Measurements from ENCODE around the gene SH2B2. TPM values are rescaled to one million over a fixed set of nuclear protein-coding genes. Genes with fewer than 3 reads are reported as not detected.
A peak's percentile ranks its signal among the peaks of the same experiment; 100 is the strongest.

The SH2B2 gene
- total RNA-seq, 2 experiments from 2014 or later: 2.1 to 2.3 TPM

DNA sequence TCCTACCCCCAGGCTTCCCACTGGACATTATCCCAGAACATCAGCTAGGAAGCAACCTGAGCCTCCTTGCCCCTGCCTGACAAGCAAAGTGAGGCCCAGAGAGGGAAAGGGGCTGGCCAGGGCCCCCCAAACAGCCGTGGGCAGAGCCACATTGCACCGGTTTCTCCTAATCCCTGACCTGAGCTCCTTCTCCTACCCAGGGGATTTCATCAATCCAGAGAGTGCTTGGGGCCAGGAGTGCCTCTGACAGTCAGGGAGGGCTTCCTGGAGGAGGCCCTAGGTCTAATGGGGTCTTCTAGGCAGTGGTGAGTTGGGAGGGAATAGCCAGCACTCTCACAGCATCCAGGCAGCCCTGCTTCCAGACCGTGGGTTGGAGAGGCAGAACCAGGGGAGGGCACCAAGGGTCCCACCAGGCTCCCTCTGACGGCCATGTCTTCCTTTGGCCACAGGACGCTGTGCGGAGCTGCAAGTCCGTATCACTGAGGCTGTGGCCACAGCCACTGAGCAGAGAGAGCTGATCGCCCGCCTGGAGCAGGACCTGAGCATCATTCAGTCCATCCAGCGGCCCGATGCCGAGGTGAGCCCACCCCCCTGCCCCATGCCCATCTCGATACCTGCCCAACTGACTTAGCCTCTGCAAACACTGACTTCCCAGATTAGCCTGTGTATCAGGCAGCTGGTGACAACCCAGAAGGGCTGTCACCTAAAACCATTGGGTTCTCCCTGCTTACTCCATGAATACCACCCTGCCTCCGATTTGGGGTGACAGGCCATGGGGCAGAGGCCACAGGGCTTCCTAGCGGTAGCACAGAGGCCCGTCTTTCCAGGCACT, 13.5 kb upstream of the SH2B2 start:
- Mint-ChIP-seq H3K36me3 (ENCODE audit: low read depth) (no peaks in the 10 kb centered on the region), H3K27me3 (no peaks in the 10 kb centered on the region), H3K4me1 (no peaks in the 10 kb centered on the region), H3K4me3 (no peak overlapping the region), H3K27ac (no peak overlapping the region), H3K9me3 (no peaks in the 10 kb centered on the region)
- no peak for DNase-seq
- CTCF ChIA-PET: interaction anchor here (0.5 to 2.8 kb wide), 5 partner anchors 38 to 730 kb away, joined by 3 to 11 read pairs (median 4); no protein-coding TSS in a partner anchor
- POLR2A ChIA-PET: no interaction called here

DNA sequence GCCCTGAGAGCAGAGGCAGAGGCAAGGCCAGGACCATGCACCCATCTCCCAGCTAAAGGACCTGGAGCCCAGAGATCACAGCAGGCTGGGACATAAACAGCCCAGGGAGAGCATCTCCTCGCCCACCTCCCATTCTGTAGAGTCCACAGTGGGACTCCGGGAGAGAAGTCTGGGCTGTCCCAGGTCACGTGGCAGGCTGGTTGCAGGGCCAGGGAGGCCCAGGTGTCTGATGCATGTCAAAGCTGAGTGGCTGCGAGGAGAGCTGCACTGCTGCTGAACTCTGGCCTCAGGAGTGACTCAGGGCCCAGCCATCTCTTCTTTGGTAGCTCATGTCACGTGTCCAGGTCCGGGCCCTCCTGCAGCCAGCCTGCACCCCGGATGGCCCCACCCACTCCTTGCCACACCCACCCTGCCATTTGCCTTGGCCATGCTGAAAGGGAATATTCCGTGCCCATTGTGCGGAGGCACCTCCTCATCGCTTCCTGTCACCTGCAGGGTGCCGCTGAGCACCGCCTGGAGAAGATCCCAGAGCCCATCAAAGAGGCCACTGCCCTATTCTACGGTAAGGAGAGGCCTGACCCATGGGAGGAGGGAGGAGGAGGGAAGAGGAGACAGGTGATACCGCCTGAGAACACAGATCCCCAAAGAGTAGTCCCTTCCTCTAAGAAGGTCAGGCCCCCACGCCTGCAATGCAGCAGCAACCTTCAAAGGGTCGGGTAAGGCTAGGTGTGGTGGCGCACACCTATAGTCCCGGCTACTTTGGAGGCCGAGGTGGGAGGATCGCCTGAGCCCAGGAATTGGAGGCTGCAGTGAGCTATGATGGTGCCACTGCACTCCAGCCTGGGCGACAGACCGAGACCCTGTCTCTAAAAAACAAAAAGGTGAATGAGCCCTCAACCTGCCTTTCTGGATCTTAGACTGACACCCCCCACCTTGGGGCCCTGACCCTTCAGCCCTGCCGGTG, 12.6 kb upstream of the SH2B2 start:
- no peaks in the 10 kb centered on the region for H3K4me1 Mint-ChIP-seq
- H3K36me3 Mint-ChIP-seq (ENCODE audit: low read depth): no peaks in the 10 kb centered on the region
- H3K27ac Mint-ChIP-seq: no peak overlapping the region
- ChIA-PET POLR2A (no interaction called here), CTCF (interaction anchor here (1.4 kb wide), 1 partner anchor 585 kb away, joined by 3 read pairs; no protein-coding TSS in a partner anchor)
- H3K4me3 Mint-ChIP-seq: no peak overlapping the region
- H3K27me3 Mint-ChIP-seq: no peaks in the 10 kb centered on the region
- H3K9me3 Mint-ChIP-seq: no peaks in the 10 kb centered on the region
- DNase-seq: no peak

DNA sequence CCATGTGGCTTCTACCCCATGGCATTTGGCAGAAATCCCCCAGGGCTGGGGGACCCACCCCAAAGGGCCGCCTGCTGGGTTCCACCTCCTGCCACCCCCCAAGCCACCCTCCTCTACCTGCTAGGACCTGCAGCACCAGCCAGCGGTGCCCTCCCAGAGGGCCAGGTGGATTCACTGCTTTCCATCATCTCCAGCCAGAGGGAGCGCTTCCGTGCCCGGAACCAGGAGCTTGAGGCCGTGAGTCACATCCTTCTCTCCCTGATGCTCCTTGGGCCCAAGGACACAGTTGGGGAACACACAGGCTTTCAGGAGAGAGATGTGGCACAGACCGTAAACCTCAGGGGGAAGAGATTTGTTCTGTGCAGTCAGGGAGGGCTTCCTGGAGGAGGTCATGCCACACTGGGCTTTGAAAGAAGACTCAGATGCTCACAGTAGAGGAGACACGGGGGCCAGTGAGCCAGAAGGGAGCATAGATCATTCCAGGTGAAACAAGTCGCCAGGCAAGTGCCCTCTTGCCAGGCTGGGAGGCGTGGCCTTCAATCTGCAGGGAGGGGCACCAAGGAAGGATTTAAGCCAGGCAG, 11.5 kb upstream of the SH2B2 start:
- Mint-ChIP-seq H3K36me3 (ENCODE audit: low read depth) (no peaks in the 10 kb centered on the region), H3K27me3 (no peaks in the 10 kb centered on the region), H3K9me3 (no peaks in the 10 kb centered on the region), H3K4me1 (peaks cover 3% of the 10 kb centered on the region), H3K4me3 (no peak overlapping the region), H3K27ac (no peak overlapping the region)
- ChIA-PET POLR2A (no interaction called here), CTCF (interaction anchor here (0.5 kb wide), 1 partner anchor 81 kb away, joined by 3 read pairs; no protein-coding TSS in a partner anchor)
- no peak for DNase-seq

DNA sequence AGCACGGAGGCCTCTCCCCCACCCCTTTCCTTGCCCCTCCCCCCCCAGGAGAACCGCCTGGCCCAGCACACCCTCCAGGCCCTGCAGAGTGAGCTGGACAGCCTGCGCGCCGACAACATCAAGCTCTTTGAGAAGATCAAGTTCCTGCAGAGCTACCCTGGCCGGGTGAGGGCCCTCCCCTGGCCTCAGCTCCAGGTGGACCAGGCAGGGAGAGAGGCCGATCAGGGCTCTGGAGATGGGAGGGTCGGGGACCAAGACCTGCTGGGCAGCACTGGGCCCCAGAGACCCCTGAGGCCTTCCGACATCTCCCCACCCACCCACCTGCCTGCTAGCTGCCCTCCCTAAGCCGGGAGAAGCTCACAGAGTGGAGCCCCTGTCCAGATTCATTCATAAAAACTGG, 8.8 kb upstream of the SH2B2 start:
- no peaks in the 10 kb centered on the region for H3K36me3 Mint-ChIP-seq (ENCODE audit: low read depth)

DNA sequence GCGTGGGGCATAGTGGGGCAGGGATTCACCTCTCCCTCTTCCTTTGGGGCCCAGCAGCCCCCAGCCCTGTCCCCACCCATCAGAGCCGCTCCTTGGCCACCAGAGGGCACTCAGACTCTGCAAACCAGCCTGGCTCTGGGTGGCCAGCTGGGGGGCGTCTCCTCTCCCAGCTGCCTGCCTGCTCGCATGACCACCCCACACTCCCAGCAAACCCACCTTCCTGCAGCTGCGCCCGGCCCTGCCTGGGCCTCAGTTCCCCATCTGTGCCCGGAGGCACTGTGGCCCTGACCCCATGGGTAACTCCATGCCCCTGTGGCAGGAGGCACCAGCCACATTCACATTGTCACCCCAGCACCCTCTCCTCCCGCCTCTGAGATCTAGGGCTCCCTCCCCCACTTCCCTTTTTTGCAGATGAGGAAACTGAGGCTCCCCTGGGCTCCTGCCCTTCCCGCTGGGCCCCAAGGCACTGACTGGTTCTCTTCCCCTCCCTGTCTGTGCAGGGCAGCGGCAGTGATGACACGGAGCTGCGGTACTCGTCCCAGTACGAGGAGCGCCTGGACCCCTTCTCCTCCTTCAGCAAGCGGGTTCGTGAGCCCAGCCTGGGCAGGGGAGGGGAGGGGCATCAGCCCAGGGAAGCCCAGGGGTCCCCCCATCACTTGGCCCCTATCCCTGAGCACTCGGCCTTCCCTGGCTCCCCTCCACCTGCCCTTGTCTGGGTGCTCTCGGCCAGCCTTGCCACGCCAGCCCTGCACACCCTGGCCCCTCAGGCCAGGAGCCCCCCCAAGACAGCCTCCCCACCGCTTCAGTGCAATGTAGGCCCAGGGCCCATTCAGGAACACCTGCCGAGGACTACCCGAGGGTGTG, 6.9 kb upstream of the SH2B2 start:
- Mint-ChIP-seq H3K36me3 (ENCODE audit: low read depth) (no peaks in the 10 kb centered on the region), H3K4me1 (peaks cover 12% of the 10 kb centered on the region), H3K4me3 (no peak overlapping the region), H3K27ac (no peak overlapping the region), H3K27me3 (peaks cover 7% of the 10 kb centered on the region), H3K9me3 (no peaks in the 10 kb centered on the region)
- DNase-seq: peak; percentile 60
- POLR2A ChIA-PET: no interaction called here
- CTCF ChIA-PET: interaction anchor here (1.0 to 4.8 kb wide), 5 partner anchors 10 to 117 kb away, joined by 3 to 30 read pairs (median 5); partner anchors contain the start of gene PRKRIP1

More for the DNA sequence above, 8.8 kb upstream of the SH2B2 start:
- H3K4me1 Mint-ChIP-seq: peaks cover 3% of the 10 kb centered on the region
- ChIA-PET CTCF (interaction anchor here (0.6 to 4.8 kb wide), 6 partner anchors 8 to 160 kb away, joined by 3 to 30 read pairs (median 5); partner anchors contain the start of gene ORAI2), POLR2A (no interaction called here)
- DNase-seq: no peak
- no peak overlapping the region for H3K4me3 Mint-ChIP-seq
- no peak overlapping the region for H3K27ac Mint-ChIP-seq
- no peaks in the 10 kb centered on the region for H3K9me3 Mint-ChIP-seq
- H3K27me3 Mint-ChIP-seq: no peaks in the 10 kb centered on the region

DNA sequence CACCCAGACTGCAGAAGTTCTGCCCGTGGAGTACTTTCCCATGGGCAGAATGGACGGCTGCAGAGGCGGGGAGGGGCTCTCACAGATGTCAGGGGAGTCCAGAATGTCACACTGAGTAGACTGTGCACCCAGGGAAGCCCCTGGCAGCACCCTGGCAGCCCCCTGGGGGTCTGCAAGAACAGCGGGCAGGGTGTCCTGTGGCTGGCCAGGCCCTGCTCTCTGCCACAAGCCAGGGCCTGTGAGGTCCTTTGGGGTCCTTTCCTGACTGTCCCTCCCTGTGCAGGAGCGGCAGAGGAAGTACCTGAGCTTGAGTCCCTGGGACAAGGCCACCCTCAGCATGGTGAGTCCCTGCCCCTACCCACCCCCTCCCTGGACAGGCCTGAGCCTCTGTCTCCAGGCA, 6.1 kb upstream of the SH2B2 start:
- no peak for DNase-seq
- POLR2A ChIA-PET: interaction anchor here (1.3 kb wide), 1 partner anchor 116 kb away, joined by 3 read pairs; the partner anchor contains the start of gene PRKRIP1
- Mint-ChIP-seq H3K4me1 (peaks cover 19% of the 10 kb centered on the region), H3K27ac (no peak overlapping the region), H3K4me3 (no peak overlapping the region), H3K9me3 (no peaks in the 10 kb centered on the region), H3K36me3 (ENCODE audit: low read depth) (no peaks in the 10 kb centered on the region), H3K27me3 (peaks cover 14% of the 10 kb centered on the region)
- CTCF ChIA-PET: interaction anchor here (0.6 to 4.8 kb wide), 5 partner anchors 11 to 1067 kb away, joined by 3 to 30 read pairs (median 5); no protein-coding TSS in a partner anchor

DNA sequence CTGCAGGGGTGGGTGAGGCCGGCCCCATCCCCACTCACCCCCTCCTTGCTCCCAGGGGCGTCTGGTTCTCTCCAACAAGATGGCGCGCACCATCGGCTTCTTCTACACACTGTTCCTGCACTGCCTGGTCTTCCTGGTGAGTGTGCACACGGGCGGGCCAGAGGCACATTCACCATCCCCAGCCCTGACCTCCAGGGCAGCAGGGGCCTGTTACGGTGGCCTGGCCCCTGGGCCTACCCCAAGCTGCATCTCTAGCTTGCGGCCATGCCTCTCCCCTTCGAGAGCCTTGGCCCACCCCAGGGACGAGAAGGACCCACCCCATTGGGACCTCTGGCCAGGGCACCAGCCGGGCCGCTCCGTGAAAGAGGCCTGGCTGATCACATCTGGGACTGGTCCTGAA, 4.9 kb upstream of the SH2B2 start:
- POLR2A ChIA-PET: interaction anchor here (0.8 to 1.3 kb wide), 2 partner anchors 110 to 114 kb away, joined by 3 read pairs; partner anchors contain the start of gene PRKRIP1

DNA sequence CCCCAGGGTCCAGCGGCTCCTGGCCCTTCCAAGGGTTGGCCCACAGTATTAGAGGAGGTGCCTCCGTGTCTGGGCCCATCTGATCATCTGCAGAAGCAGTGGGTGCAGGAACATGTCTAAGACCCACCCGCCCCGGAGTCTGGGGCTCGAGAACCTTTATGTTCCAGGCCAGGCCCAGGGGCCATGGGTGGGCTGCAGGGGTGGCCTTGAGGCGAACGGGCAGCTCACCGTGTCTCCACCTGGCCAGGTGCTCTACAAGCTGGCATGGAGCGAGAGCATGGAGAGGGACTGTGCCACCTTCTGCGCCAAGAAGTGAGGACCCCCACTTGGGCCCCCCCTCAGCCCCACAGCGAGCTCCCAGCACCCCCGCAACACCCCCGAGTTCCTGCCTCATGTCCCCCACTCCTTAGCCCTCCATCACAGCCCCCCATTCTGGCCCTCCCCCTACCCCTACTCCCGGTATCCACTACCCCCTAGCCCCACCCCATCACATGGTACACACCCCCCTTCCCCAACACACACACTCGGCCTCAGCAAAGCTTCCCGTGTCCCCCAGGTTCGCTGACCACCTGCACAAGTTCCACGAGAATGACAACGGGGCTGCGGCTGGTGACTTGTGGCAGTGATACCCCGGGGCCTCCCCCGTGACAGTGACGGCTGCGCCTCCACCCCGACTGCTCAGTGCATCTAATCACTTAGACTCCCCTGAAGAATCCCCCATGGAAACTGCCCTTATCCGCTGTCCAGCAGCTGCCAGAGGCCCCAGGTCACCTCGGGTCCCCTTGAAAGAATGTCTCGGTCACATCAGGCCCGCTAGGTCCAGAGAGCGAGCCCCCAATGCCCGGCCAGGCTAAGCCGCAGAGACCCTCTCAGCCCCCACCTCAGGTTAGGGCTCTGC, 4.0 kb upstream of the SH2B2 start:
- H3K4me1 Mint-ChIP-seq: peaks cover 20% of the 10 kb centered on the region
- no peaks in the 10 kb centered on the region for H3K36me3 Mint-ChIP-seq (ENCODE audit: low read depth)
- H3K27ac Mint-ChIP-seq: no peak overlapping the region
- H3K4me3 Mint-ChIP-seq: no peak overlapping the region
- no peaks in the 10 kb centered on the region for H3K9me3 Mint-ChIP-seq
- peaks cover 15% of the 10 kb centered on the region for H3K27me3 Mint-ChIP-seq
- ChIA-PET POLR2A (no interaction called here), CTCF (interaction anchor here (1.6 kb wide), 1 partner anchor 24 kb away, joined by 3 read pairs; no protein-coding TSS in a partner anchor)
- no peak for DNase-seq

More for the DNA sequence above, 4.9 kb upstream of the SH2B2 start:
- Mint-ChIP-seq H3K27me3 (peaks cover 15% of the 10 kb centered on the region), H3K9me3 (no peaks in the 10 kb centered on the region), H3K4me3 (no peak overlapping the region), H3K4me1 (peaks cover 20% of the 10 kb centered on the region), H3K36me3 (ENCODE audit: low read depth) (no peaks in the 10 kb centered on the region), H3K27ac (no peak overlapping the region)
- CTCF ChIA-PET: interaction anchor here (1.6 to 4.8 kb wide), 2 partner anchors 25 to 111 kb away, joined by 3 to 30 read pairs; no protein-coding TSS in a partner anchor
- no peak for DNase-seq

DNA sequence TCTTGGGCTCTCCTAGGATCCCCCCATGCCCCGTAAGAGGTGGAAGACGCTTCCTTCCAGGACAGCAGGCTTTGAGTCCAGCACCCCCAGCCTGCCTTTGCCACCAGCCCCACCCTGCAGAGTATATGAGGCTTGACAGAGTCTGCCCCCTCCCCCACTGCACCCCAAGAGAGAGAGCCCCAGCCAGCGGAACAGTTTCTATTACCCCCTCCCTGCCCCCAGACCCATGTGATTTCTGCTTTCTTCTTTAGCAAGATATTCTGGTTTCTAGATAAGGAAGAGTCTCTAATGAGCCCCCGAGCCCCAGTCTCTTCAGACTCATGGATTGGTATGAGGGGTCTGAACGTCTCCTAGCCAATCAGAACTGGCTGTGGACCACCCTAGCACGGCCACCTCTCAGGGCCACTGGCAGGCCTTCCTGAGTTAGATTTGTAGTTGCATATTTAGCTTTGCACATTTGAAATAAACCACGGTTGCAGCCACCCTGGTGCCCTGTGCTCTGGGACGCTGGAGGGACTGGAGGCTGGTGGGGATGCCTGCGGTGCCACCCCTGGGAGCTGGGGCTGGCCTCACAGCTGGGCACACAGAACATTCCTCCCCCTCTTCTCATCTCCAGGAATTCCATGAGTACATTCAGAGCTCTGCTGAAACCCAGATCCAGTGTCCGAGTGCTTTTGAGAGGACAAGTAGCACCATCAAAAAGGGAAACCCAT, 3.0 kb upstream of the SH2B2 start:
- Mint-ChIP-seq H3K9me3 (no peaks in the 10 kb centered on the region), H3K4me3 (no peak overlapping the region), H3K36me3 (ENCODE audit: low read depth) (no peaks in the 10 kb centered on the region), H3K27ac (no peak overlapping the region), H3K4me1 (peaks cover 25% of the 10 kb centered on the region), H3K27me3 (peaks cover 19% of the 10 kb centered on the region)
- POLR2A ChIA-PET: no interaction called here
- CTCF ChIA-PET: interaction anchor here (1.6 kb wide), 1 partner anchor 23 kb away, joined by 3 read pairs; no protein-coding TSS in a partner anchor
- no peak for DNase-seq

DNA sequence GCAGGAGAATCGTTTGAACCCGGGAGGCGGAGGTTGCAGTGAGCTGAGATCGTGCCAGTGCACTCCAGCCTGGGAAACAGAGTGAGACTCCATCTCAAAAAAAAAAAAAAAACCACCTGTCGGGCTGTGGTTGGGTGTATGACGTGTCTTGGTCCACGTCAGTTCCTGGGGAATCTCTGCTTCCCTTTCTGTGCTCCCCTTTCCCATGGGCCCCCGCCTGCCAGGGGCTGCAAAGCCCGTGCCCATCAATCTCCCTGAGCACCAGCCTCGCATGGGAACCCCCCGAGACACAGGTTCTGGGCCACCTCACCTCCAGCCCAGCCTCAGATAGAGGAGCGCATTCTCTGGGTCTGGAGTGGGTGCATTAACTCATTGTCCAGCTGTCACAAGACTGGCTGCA, 2.3 kb upstream of the SH2B2 start:
- peak; percentile 28 for DNase-seq
- Mint-ChIP-seq H3K4me1 (peaks cover 25% of the 10 kb centered on the region), H3K36me3 (ENCODE audit: low read depth) (no peaks in the 10 kb centered on the region), H3K27me3 (peaks cover 21% of the 10 kb centered on the region), H3K4me3 (peak overlapping the region; percentile 17), H3K9me3 (no peaks in the 10 kb centered on the region), H3K27ac (no peak overlapping the region)
- CTCF ChIA-PET: no interaction called here
- POLR2A ChIA-PET: interaction anchor here (1.3 kb wide), 1 partner anchor 112 kb away, joined by 3 read pairs; the partner anchor contains the start of gene PRKRIP1
